Measurements from ENCODE around the gene LRRC37A.
"Not testable (repeated sequence)": the region's sequence is repeated elsewhere in the genome, so short reads cannot be mapped to it uniquely, and the experiment has no call there.

LRRC37A gene

GRCh38 chr17:46266656-46267544 lies 28.0 kb upstream of the LRRC37A start:
- peak; percentile 74 for DNase-seq (ENCODE audit: low read depth)
- H3K4me3 ChIP-seq (ENCODE audit: control insufficient read depth, low read depth, low read length), result peak overlapping the region; percentile 73
- TF ChIP-seq CTCF (conservative IDR thresholded peaks at IDR 0.05; ENCODE audit: control insufficient read depth, insufficient read depth, low read depth, low read length), result no peak

GRCh38 chr17:46270032-46270431 lies 24.9 kb upstream of the LRRC37A start:
- DNase-seq (ENCODE audit: low read depth), result no peak
- no peak for TF ChIP-seq CTCF (conservative IDR thresholded peaks at IDR 0.05; ENCODE audit: control insufficient read depth, insufficient read depth, low read depth, low read length)
- H3K4me3 ChIP-seq (ENCODE audit: control insufficient read depth, low read depth, low read length), result no peak overlapping the region

- DNase-seq (ENCODE audit: low read depth), result no peak
- no peak overlapping the region for H3K4me3 ChIP-seq (ENCODE audit: control insufficient read depth, low read depth, low read length)
- no peak for TF ChIP-seq CTCF (conservative IDR thresholded peaks at IDR 0.05; ENCODE audit: control insufficient read depth, insufficient read depth, low read depth, low read length)
Observed at GRCh38 chr17:46273541-46274236, 21.2 kb upstream of the LRRC37A start.

GRCh38 chr17:46274238-46274637 lies 20.7 kb upstream of the LRRC37A start:
- no peak for TF ChIP-seq CTCF (conservative IDR thresholded peaks at IDR 0.05; ENCODE audit: control insufficient read depth, insufficient read depth, low read depth, low read length)
- DNase-seq (ENCODE audit: low read depth), result no peak

GRCh38 chr17:46276728-46277479 lies 18.0 kb upstream of the LRRC37A start:
- not testable (repeated sequence) for H3K4me3 ChIP-seq (ENCODE audit: control insufficient read depth, low read depth, low read length); DNase-seq (ENCODE audit: low read depth)

More at GRCh38 chr17:46274238-46274637, 20.7 kb upstream of the LRRC37A start:
- no peak overlapping the region for H3K4me3 ChIP-seq (ENCODE audit: control insufficient read depth, low read depth, low read length)

GRCh38 chr17:46281336-46281735 lies 13.6 kb upstream of the LRRC37A start:
- DNase-seq (ENCODE audit: low read depth), result not testable (repeated sequence)

GRCh38 chr17:46282635-46283034 lies 12.3 kb upstream of the LRRC37A start:
- not testable (repeated sequence) for DNase-seq (ENCODE audit: low read depth)

More at GRCh38 chr17:46281336-46281735, 13.6 kb upstream of the LRRC37A start:
- H3K4me3 ChIP-seq (ENCODE audit: control insufficient read depth, low read depth, low read length), result not testable (repeated sequence)

GRCh38 chr17:46284467-46284866 lies 10.5 kb upstream of the LRRC37A start:
- H3K4me3 ChIP-seq (ENCODE audit: control insufficient read depth, low read depth, low read length); DNase-seq (ENCODE audit: low read depth): not testable (repeated sequence)

More at GRCh38 chr17:46282635-46283034, 12.3 kb upstream of the LRRC37A start:
- not testable (repeated sequence) for H3K4me3 ChIP-seq (ENCODE audit: control insufficient read depth, low read depth, low read length)

GRCh38 chr17:46285500-46285899 lies 9.4 kb upstream of the LRRC37A start:
- not testable (repeated sequence) for H3K4me3 ChIP-seq (ENCODE audit: control insufficient read depth, low read depth, low read length); DNase-seq (ENCODE audit: low read depth)
